Sigmoid colon (tissue), 4 donors: ENCODE data around the gene PCDH8.

Source experiments
- CTCF ChIP-seq, 4 experiments: fragments of 450-650 bp in 3 of 4; fragments of 200-600 bp in 1 of 4; IDR thresholded peaks; one replicate each; pipeline ENCODE4 v1.5.1; 2016 to 2019; ENCODE audit warnings: antibody characterized with exemption in 4 of 4, mild to moderate bottlenecking in 3 of 4, moderate library complexity in 2 of 4
- POLR2A ChIP-seq, 2 donors: fragments of 450-650 bp; IDR thresholded peaks; one replicate each; pipeline ENCODE4 v1.6.1; 2016; ENCODE audit warnings: antibody characterized with exemption in 2 of 2, mild to moderate bottlenecking in 2 of 2, moderate library complexity in 2 of 2
- POLR2AphosphoS5 ChIP-seq, 4 donors: sonication (generic); formaldehyde crosslinking; IDR thresholded peaks; one replicate each; pipeline ENCODE4 v1.6.1; 2017; ENCODE audit warnings: antibody characterized with exemption in 4 of 4

- TF ChIP-seq CTCF (IDR thresholded peaks at IDR 0.05) (no peak), POLR2A (IDR thresholded peaks at IDR 0.05) (no peak), POLR2AphosphoS5 (IDR thresholded peaks at IDR 0.05) (no peak)
These were observed 30.4 kb upstream of the PCDH8 start for GRCh38 chr13:52878831-52879230.
